Lower leg skin (tissue), 4 donors: ENCODE data around the gene EPHX1. TPM values are rescaled to one million over a fixed set of nuclear protein-coding genes. Genes with fewer than 3 reads are reported as not detected.

Experiments
- DNase-seq, 2 donors: peaks; one replicate each; pipeline ENCODE4 v3.0.0-alpha.2; 2019; ENCODE audit warnings: low spot score in 2 of 2
- H3K4me3 ChIP-seq: fragments of 200-600 bp; sonication (generic); 2 replicates; pipeline ENCODE4 v1.5.1; 2017; ENCODE audit warnings: mild to moderate bottlenecking, low read depth; ENCODE audit not compliant: poor library complexity, severe bottlenecking
- CTCF ChIP-seq, 3 donors: fragments of 450-650 bp; IDR thresholded peaks; one replicate each; pipeline ENCODE4 v1.5.1; 2016; ENCODE audit warnings: antibody characterized with exemption in 3 of 3, mild to moderate bottlenecking in 3 of 3, moderate library complexity in 2 of 3
- POLR2A ChIP-seq, 2 donors: fragments of 450-650 bp; IDR thresholded peaks; one replicate each; pipeline ENCODE4 v1.6.1; 2016 to 2017; ENCODE audit warnings: antibody characterized with exemption in 2 of 2, mild to moderate bottlenecking in 1 of 2, moderate library complexity in 1 of 2
- WGBS, 2 donors: methylation state at CpG; one replicate each; pipeline ENCODE4 v1.1.5; 2018; 5-methylcytosine and 5-hydroxymethylcytosine counted together
- intact Hi-C: fragments of 100-400 bp; cut with DNase I; formaldehyde crosslinking; loops from one replicate; pipeline ENCODE4 v1.15.0; 2023; ENCODE audit warnings: low total_unique reads
- total RNA-seq, 4 donors: library from RNA; depleted of rRNA; stranded (reverse); fragments of >200 nt; gene quantifications; one replicate each; pipeline ENCODE4 v1.1.0, GENCODE V29; 2016

Gene EPHX1
- total RNA-seq, 4 donors from 2014 or later: 42.9 to 62.7 (median 56.8) TPM

DNA sequence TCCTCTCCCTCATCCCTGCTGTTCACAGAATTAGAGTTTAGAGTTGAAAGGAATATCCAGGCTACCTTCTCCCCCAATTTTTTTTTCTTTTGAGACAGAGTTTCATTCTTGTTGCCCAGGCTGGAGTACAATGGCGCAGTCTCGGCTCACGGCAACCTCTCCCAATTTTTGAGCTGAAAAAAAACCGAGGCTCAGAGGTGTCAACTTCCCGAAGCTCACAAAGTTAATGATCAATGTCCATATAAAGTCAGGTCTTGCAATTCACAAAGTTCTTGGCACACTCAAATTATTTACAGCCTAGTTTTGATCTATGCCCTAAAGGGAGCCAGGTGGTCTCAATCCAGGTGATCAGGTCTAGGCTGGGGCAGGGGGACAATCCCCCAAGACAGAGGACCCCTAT is 79.8 kb downstream of the EPHX1 start:
- DNase-seq: no peak
- TF ChIP-seq POLR2A (IDR thresholded peaks at IDR 0.05): no peak
- TF ChIP-seq CTCF (IDR thresholded peaks at IDR 0.05): no peak
- no peak overlapping the region for H3K4me3 ChIP-seq
- 89 to 94% methylated on average over 5 of the region's 5 CpGs for WGBS, 2 donors
- intact Hi-C loops: no loop called here

DNA sequence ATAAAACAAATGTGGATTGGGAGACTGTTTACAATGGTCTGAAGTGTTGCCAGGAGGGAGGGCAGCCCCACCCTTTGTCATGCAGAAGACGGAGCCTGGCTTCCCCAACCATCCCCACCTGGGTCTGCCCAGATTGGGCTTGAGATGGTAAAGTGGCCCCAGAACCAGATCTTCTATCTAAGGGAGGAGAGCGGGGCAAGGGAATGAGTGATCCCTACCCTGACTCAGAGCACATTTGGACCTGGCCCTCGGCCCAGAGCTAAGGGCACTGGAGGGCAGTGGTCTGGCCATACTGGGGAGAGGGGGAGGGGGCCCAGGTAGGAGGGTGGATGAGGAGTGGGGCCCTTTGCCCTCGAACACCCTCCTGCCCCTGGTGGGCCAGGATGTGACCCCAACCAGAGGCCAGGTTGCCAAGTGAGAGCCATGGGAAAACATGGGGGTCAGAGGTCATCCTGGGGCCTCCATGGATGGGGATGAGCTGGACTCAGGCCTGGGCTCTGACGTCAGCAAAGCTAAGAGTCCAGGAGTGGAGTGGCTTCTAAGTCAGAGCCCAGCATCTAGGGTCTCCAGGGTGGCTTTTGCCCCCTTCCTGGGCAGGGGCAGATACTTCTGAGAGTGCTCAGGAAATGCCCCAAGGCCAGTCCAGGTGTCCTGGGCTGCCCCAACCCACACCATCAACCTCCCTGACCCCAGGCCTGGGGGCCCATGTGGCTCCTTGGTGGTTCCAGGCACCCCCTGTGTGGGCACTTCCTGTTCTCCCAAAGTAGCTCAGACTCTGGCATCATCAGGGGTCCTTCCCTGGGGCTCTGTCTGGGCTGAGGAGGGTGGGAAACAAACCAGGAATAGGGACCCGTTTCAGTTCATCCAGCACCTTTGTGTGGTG is 80.7 kb downstream of the EPHX1 start:
- intact Hi-C loops: no loop called here
- TF ChIP-seq POLR2A (IDR thresholded peaks at IDR 0.05) (no peak), CTCF (IDR thresholded peaks at IDR 0.05) (no peak)
- no peak overlapping the region for H3K4me3 ChIP-seq
- no peak for DNase-seq
- 54 to 57% methylated on average over 6 of the region's 6 CpGs for WGBS, 2 donors

GRCh38 chr1:225891229-225891972 is 81.5 kb downstream of the EPHX1 start:
- no peak for DNase-seq
- no peak overlapping the region for H3K4me3 ChIP-seq
- TF ChIP-seq CTCF (IDR thresholded peaks at IDR 0.05) (no peak), POLR2A (IDR thresholded peaks at IDR 0.05) (no peak)
- WGBS, 2 donors: 76 to 86% methylated on average over 14 of the region's 14 CpGs
- intact Hi-C loops: no loop called here

DNA sequence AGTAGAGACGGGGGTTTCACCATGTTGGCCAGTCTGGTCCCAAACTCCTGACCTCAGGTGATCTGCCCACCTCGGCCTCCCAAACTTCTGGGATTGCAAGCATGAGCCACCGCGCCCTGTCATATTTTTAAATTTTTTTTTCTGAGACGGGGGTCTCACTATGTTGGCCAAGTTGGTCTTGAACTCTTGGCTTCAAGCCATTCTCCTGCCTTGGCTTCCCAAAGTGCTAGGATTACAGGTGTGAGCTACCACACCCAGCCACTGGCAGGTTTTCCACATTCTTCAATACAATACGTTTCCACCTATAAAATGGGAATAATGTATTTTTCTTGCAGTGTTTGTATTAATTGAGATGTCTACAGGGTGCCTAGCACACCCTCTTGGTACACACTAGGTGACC is 82.4 kb downstream of the EPHX1 start:
- 79 to 92% methylated on average over 6 of the region's 6 CpGs for WGBS, 2 donors
- H3K4me3 ChIP-seq: no peak overlapping the region
- no peak for TF ChIP-seq POLR2A (IDR thresholded peaks at IDR 0.05)
- no peak for TF ChIP-seq CTCF (IDR thresholded peaks at IDR 0.05)
- intact Hi-C loops: no loop called here
- DNase-seq: no peak

Other genes starting within 250 kb of the EPHX1 start
- 10 to 100 TPM; 32.5 to 37.4 (median 35.2) TPM for gene ENAH, start 157.0 kb upstream of the EPHX1 start, total RNA-seq
- 100 to 1,000 TPM; 117 to 191 (median 154) TPM for gene SRP9, start 32.3 kb upstream of the EPHX1 start, total RNA-seq
- gene TMEM63A, start 72.3 kb downstream of the EPHX1 start, total RNA-seq: 10 to 100 TPM; 29.1 to 49.1 (median 42.9) TPM
- 1 to 10 TPM in 1 of 4 donors, under 1 TPM in 2, not detected in 1; 0.19 to 1.2 (median 0.39) TPM for gene LEFTY1, start 79.0 kb downstream of the EPHX1 start, total RNA-seq
- 10 to 100 TPM; 35.4 to 43.1 (median 37.9) TPM for gene PYCR2, start 114.1 kb downstream of the EPHX1 start, total RNA-seq
- under 1 TPM in 2 of 4 donors, not detected in 2; 0.16 to 0.86 TPM for gene LEFTY2, start 131.1 kb downstream of the EPHX1 start, total RNA-seq
- 10 to 100 TPM; 26.2 to 32.7 (median 30.9) TPM for gene SDE2, start 189.2 kb downstream of the EPHX1 start, total RNA-seq